ENCODE measurements around the gene AP1B1. TPM values are rescaled to one million over a fixed set of nuclear protein-coding genes. Genes with fewer than 3 reads are reported as not detected.
A peak's percentile ranks its signal among the peaks of the same experiment; 100 is the strongest.
"Not testable (repeated sequence)": the region's sequence is repeated elsewhere in the genome, so short reads cannot be mapped to it uniquely, and the experiment has no call there.

Gene AP1B1
- 166 and 176 TPM in 2 replicates for total RNA-seq (2014; rRNA removed; shearing (Covaris generic))

DNA sequence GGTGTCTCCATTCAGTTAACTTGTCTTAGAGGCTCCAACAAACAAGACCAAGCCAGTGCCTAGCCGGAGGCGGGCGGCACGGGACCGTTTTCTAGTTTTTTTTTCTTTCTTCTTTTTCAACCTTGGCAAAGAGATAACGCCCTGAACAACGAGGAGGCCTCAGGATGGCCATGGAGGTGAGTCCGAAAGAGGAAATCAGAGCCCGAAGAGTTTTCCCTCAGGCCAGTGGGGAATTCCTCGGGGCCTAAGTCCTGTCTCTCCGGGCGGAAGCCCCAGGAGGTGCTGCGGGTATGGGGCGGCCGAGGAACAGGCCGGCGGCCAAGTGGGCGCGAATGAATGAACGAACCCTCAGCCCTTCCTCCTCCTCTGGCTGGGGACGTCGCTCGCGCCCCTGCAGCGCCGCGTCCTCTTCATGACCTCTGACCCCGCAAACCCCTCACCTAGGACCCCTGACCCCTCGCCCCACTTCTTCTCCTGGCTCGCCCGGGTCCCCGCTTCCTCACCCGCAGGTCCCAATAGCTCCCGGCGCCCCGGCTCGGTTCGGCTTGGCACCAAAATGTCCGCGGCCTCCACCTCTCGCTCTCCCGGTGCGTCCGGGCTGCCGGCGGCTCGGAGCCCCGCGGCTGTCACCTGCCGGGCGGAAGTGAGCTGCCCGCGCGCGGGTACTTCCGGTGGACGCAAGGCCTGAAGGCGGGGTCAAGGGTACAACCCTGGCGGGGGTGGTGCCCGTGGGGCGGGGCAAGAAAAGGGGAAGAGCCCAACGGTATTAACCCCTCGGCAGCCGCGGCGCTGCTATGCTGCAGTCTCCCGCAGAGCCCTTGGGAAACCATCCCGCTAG lies at the start of gene AP1B1:
AP1B1 (minus strand) TSS at position 650 of the 838 bp plus-strand sequence. CDS start 21,327 bp downstream, outside the sequence.
- peak; percentile 96 for DNase-seq (ENCODE audit: low spot score)

- DNase-seq (ENCODE audit: low spot score) = no peak
Measured at GRCh38 chr22:29435236-29436136, 47.1 kb upstream of the AP1B1 start.

- no peak for DNase-seq (ENCODE audit: low spot score)
Measured at GRCh38 chr22:29434288-29434687, 45.9 kb upstream of the AP1B1 start.

- no peak for DNase-seq (ENCODE audit: low spot score)
Measured at GRCh38 chr22:29433856-29434255, 45.5 kb upstream of the AP1B1 start.

- no peak for DNase-seq (ENCODE audit: low spot score)
Measured at GRCh38 chr22:29431986-29432385, 43.6 kb upstream of the AP1B1 start.

DNA sequence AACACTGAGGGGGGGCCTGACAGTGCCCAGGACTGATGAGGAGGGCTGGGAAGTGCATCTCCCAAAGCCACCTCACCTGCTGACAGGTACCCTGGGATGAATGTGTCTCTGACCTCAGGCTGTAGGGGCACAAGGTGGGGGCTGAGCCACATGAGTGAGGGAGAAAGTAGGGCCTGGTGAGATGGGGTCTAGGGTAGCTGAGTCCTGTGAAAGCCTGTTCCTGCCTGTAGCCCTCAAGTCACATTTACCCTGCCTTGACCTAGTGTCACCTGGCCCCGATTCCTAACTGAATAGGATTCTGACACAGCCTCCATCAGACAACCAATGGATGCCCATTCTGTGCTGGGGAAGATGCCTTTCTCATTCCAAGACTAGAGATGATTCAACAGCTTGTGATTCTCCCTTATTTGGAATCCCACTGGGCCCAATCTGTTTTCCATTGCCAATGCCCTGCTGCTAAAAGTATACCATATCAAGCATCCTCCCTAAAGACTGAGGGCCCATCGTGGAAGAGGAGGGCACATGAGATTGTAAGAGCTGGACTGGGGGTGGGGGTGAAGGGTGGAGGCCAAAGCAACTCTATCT lies 38.9 kb upstream of the AP1B1 start:
- no peak for DNase-seq (ENCODE audit: low spot score)

- no peak for DNase-seq (ENCODE audit: low spot score)
Measured at GRCh38 chr22:29426476-29426875, 38.1 kb upstream of the AP1B1 start.

DNA sequence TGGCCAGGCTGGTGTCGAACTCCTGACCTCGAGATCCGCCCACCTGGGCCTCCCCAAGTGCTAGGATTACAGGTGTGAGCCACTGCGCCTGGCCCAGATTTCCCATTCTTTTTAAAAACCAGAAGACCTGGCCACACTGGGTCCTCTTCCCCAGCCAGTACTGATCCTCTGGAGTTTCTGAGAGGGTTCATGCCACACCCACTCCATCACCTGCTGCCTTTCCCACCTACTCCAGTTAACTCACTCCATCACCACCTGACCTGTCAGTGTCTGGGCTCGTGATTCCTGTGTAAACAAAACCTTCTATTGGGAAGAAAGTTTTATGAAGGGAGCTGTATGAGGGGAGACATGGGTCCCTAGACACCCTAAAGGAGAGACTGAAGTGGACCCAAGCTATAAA lies 30.3 kb upstream of the AP1B1 start:
- DNase-seq (ENCODE audit: low spot score) = not testable (repeated sequence)

- peak; percentile 48 for DNase-seq (ENCODE audit: low spot score)
Measured at GRCh38 chr22:29414951-29415591, 26.7 kb upstream of the AP1B1 start.

DNA sequence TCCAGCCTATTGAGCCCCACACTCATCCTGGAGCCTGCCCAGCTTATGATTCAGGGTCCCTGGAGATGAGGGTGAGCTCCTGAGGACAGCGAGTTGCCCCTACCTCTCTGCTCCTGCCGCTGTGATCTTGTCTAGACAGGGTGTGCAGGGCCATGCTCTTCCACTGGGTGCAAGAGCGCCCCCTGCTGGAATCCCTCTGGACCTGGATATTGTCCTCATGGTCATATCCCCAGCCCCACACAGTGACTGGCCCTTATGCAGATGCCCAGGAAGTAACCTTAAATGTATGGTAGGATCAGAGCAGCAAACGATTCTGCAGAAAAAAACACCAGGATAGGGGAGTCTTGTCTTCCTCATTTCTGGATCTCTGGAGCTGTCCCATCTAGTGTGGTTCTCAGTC lies 24.4 kb upstream of the AP1B1 start:
- DNase-seq (ENCODE audit: low spot score) = not testable (repeated sequence)

DNA sequence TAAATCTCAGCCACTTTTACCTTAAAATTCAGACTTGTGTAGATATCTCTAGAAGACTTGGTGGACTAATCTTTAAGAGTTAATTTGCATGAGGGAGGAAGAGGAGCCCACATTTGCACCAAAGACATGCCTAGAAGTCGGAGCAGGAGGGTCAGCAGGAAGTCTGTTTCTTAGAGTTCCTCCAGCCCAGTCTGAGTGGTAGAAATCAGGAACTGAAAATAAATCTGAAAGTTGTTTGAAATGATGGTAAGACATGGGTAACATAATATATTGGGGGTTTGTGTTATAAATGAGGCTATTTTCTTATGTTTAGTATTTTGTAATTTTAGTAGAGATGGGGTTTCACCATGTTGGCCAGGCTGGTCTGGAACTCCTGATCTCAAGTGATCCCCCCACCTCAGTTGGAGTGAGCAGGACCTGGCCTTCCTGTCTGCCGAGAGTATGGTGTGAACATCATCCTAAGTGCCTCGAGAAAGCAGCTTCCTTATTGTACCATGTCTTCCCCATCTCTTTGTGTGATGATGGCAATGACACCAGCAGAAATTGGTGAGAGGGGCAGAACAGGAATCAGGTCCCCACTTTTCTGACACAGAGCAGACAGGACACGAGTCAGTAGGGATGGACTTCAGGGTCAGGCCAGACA lies 23.3 kb upstream of the AP1B1 start:
- DNase-seq (ENCODE audit: low spot score) = not testable (repeated sequence)

- no peak for DNase-seq (ENCODE audit: low spot score)
Measured at GRCh38 chr22:29408940-29409339, 20.6 kb upstream of the AP1B1 start.

DNA sequence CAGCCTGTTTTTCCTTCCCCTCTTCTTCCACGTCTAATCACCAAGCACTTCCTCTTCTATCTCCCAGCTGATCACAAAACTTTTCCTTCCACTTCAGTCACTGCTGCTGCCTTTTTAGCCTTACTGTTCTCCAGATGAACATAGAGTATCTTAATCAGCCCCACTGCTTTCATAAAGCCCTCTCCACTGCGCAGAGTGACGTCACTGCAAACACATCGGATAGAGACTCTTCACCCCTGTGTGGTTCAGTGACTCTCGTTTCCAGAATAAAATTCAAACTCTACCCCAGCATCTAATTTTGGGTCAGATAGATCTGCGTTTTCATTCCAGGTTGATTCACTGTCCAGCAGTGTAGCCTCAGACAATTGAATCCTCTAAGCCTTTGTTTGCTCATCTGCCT lies 13.2 kb upstream of the AP1B1 start:
- DNase-seq (ENCODE audit: low spot score) = not testable (repeated sequence)

DNA sequence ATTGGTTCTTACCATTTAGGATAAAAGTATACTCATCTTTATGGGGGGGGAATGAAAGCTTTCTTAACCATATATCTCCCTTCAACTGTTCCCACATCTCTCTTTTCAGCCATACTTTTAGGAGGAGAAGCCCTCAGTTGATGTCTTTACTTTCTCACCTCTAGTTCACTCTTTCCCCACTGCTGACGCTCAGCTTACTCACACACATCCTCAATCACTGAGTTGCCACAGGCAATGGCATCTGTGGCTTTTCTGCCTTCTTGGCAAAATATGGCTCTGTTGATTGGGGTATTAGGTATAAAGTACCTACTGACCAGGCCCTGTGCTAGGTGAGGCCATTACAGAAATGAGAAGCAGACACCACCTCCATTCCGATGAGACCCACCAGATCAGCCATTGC lies 12.2 kb upstream of the AP1B1 start:
- DNase-seq (ENCODE audit: low spot score) = no peak

GRCh38 chr22:29397791-29398190 lies 9.4 kb upstream of the AP1B1 start:
- DNase-seq (ENCODE audit: low spot score) = no peak

DNA sequence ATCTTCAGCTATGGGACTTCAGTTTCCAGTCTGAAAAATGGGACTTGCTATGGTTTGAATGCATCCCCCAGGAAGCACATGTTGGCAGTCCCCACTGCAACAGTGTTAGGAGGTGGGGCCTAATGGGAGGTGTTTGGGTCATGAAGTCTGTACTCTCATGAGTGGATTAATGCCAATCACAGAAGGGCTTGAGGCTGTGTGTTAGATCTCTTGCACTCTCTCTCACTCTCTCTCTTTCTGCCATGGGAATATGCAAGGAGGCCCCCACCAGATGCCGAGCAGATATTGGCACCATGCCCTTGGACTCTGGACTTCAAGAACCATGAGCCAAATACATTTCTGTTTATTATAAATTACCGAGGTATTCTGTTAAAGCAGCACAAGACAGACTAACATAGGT lies 7.8 kb upstream of the AP1B1 start:
- DNase-seq (ENCODE audit: low spot score) = no peak

DNA sequence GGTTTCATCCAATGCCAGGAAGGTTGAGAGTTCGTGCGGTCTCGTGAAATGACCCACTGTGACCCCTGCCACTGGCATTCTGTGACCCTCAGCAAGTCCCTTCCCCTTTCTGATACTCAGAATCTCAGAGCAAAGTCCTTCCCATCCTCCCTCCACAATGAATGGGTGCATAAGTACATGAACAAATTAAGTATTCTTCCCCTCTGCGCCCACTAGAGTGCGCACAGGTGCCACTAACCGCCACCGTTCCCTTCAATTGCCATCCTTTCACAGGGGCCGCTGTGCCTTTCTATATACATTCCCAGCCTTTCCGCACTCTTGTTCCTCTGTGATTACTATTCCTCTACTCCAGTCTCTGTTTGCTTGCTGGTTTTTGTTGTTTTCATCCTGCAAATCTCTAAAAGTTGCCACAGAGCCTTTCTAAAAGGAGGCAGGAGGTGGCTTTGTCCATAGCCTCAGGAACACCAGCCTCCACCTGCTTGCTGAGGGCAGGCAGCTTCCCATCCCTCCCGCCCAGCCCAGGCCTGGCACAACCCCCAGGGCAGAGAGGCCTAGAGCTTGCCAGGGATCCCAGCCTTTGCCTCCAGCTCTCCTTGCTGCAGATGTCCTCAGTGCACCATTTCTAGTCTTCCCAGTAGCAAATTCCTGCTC lies 6.7 kb upstream of the AP1B1 start:
- DNase-seq (ENCODE audit: low spot score) = peak; percentile 94

DNA sequence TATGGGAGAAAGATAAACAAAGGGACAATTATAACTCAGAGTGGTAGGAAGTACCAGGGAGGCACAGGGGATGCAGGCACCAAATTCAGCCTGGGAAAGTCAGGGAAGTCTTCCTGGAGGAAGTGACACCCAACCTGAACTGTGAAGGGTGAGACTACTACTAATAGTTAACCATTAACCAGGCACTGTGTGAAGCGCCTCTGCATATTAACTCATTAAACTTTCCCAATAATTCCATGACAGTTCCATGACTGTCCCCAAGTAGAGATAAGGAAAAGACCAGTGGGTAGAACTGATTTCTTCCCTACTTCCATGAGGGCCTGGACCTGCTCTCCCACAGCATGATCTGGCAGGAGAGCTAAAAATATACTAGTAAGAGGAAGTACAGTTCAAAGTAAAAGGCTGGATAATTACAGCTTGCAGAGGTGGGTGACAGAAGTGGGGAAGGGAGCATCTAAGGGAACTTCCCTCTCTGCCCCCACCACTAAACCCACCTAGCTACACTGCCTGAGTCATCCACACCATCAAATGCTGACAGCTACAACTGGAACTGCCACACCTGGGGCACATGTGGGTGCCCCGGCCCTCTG lies 4.7 kb upstream of the AP1B1 start:
- DNase-seq (ENCODE audit: low spot score) = peak; percentile 29

GRCh38 chr22:29391546-29391945 lies 3.2 kb upstream of the AP1B1 start:
- no peak for DNase-seq (ENCODE audit: low spot score)

GRCh38 chr22:29390270-29390669 lies 1.9 kb upstream of the AP1B1 start:
- DNase-seq (ENCODE audit: low spot score) = no peak

All from HT-29 (cell line).